GM12874 (cell line): ENCODE measurements around the gene CACNA1D.

Experiments
- CTCF ChIP-seq: IDR thresholded peaks from 2 replicates; pipeline ENCODE4 v1.5.1; 2011; ENCODE audit warnings: low read depth, mild to moderate bottlenecking, control low read depth, low read length, moderate library complexity; ENCODE audit not compliant: insufficient read depth

CACNA1D gene

GRCh38 chr3:53674582-53674981 lies 180.2 kb downstream of the CACNA1D start:
- TF ChIP-seq CTCF: no peak

GRCh38 chr3:53675022-53675697 lies 180.7 kb downstream of the CACNA1D start:
- no peak for TF ChIP-seq CTCF

GRCh38 chr3:53675942-53676341 lies 181.5 kb downstream of the CACNA1D start:
- no peak for TF ChIP-seq CTCF

- no peak; the same call in 1 of the 2 replicates for TF ChIP-seq CTCF
Measured at GRCh38 chr3:53677413-53677812, 183.0 kb downstream of the CACNA1D start.

- no peak for TF ChIP-seq CTCF
Measured at GRCh38 chr3:53680028-53680427, 185.6 kb downstream of the CACNA1D start.

- TF ChIP-seq CTCF: no peak
Measured at GRCh38 chr3:53682807-53683206, 188.4 kb downstream of the CACNA1D start.

- TF ChIP-seq CTCF: no peak
Measured at GRCh38 chr3:53688066-53688465, 193.7 kb downstream of the CACNA1D start.

GRCh38 chr3:53688989-53689388 lies 194.6 kb downstream of the CACNA1D start:
- TF ChIP-seq CTCF: no peak
